GM19455 (cell line): Measurements from ENCODE around the gene VPS37B.
"Not testable (repeated sequence)": the region's sequence is repeated elsewhere in the genome, so short reads cannot be mapped to it uniquely, and the experiment has no call there.

Experiments used
- ATAC-seq: cut with Tn5 transposase; IDR thresholded peaks from one replicate; pipeline ENCODE4 v1.9.1; 2021; ENCODE audit not compliant: unreplicated experiment

VPS37B gene

GRCh38 chr12:122884860-122885259, 11.1 kb downstream of the VPS37B start:
- ATAC-seq, result no peak

- ATAC-seq, result no peak
These were observed 11.7 kb downstream of the VPS37B start for GRCh38 chr12:122884091-122884826.

GRCh38 chr12:122882908-122883558, 12.9 kb downstream of the VPS37B start:
- ATAC-seq, result no peak

- ATAC-seq, result no peak
These were observed 15.3 kb downstream of the VPS37B start for GRCh38 chr12:122880668-122881067.

GRCh38 chr12:122880155-122880667, 15.7 kb downstream of the VPS37B start:
- ATAC-seq, result no peak

GRCh38 chr12:122878780-122879612, 16.9 kb downstream of the VPS37B start:
- no peak for ATAC-seq

- no peak for ATAC-seq
These were observed 19.2 kb downstream of the VPS37B start for GRCh38 chr12:122876731-122877130.

- not testable (repeated sequence) for ATAC-seq
These were observed 19.6 kb downstream of the VPS37B start for GRCh38 chr12:122876281-122876680.

- ATAC-seq, result peak; percentile 66
These were observed 20.2 kb downstream of the VPS37B start for GRCh38 chr12:122875590-122876220.

GRCh38 chr12:122874081-122874480, 21.8 kb downstream of the VPS37B start:
- no peak for ATAC-seq

GRCh38 chr12:122873540-122873939, 22.4 kb downstream of the VPS37B start:
- no peak for ATAC-seq

- no peak for ATAC-seq
These were observed 23.0 kb downstream of the VPS37B start for GRCh38 chr12:122872815-122873361.

- ATAC-seq, result no peak
These were observed 23.8 kb downstream of the VPS37B start for GRCh38 chr12:122871851-122872780.

- ATAC-seq, result no peak
These were observed 24.9 kb downstream of the VPS37B start for GRCh38 chr12:122870867-122871664.

GRCh38 chr12:122870163-122870842, 25.6 kb downstream of the VPS37B start:
- no peak for ATAC-seq

GRCh38 chr12:122869207-122869973, 26.5 kb downstream of the VPS37B start:
- no peak for ATAC-seq

- ATAC-seq, result no peak
These were observed 27.3 kb downstream of the VPS37B start for GRCh38 chr12:122868471-122869177.
